ENCODE results near the gene MFSD11.
"Not testable (repeated sequence)": the region's sequence is repeated elsewhere in the genome, so short reads cannot be mapped to it uniquely, and the experiment has no call there.

The MFSD11 gene

GRCh38 chr17:76752006-76752405, 14.1 kb downstream of the MFSD11 start:
- FAIRE-seq, result no peak

GRCh38 chr17:76753061-76753961, 15.4 kb downstream of the MFSD11 start:
- no peak for FAIRE-seq

- no peak for FAIRE-seq
Measured at GRCh38 chr17:76755285-76755684, 17.4 kb downstream of the MFSD11 start.

GRCh38 chr17:76757256-76757655, 19.3 kb downstream of the MFSD11 start:
- FAIRE-seq, result no peak

- no peak for FAIRE-seq
Measured at GRCh38 chr17:76758570-76758969, 20.7 kb downstream of the MFSD11 start.

GRCh38 chr17:76772842-76773525, 35.1 kb downstream of the MFSD11 start:
- FAIRE-seq, result no peak

GRCh38 chr17:76775021-76775600, 37.2 kb downstream of the MFSD11 start:
- FAIRE-seq, result no peak

- FAIRE-seq, result no peak
Measured at GRCh38 chr17:76781056-76781982, 43.4 kb downstream of the MFSD11 start.

- no peak for FAIRE-seq
Measured at GRCh38 chr17:76783146-76783545, 45.2 kb downstream of the MFSD11 start.

GRCh38 chr17:76784926-76785325, 47.0 kb downstream of the MFSD11 start:
- FAIRE-seq, result no peak

GRCh38 chr17:76787866-76788265, 49.9 kb downstream of the MFSD11 start:
- FAIRE-seq, result not testable (repeated sequence)

GRCh38 chr17:76789235-76789788, 51.4 kb downstream of the MFSD11 start:
- no peak for FAIRE-seq

- FAIRE-seq, result no peak
Measured at GRCh38 chr17:76791053-76791980, 53.4 kb downstream of the MFSD11 start.

- FAIRE-seq, result no peak
Measured at GRCh38 chr17:76792348-76792747, 54.4 kb downstream of the MFSD11 start.

- no peak for FAIRE-seq
Measured at GRCh38 chr17:76793775-76794174, 55.9 kb downstream of the MFSD11 start.

- FAIRE-seq, result no peak
Measured at GRCh38 chr17:76796081-76796480, 58.2 kb downstream of the MFSD11 start.

GRCh38 chr17:76797241-76797840, 59.4 kb downstream of the MFSD11 start:
- no peak for FAIRE-seq

- FAIRE-seq, result no peak
Measured at GRCh38 chr17:76801706-76802105, 63.8 kb downstream of the MFSD11 start.

- no peak for FAIRE-seq
Measured at GRCh38 chr17:76805319-76805718, 67.4 kb downstream of the MFSD11 start.

- not testable (repeated sequence) for FAIRE-seq
Measured at GRCh38 chr17:76806151-76806550, 68.2 kb downstream of the MFSD11 start.

- not testable (repeated sequence) for FAIRE-seq
Measured at GRCh38 chr17:76806767-76807166, 68.8 kb downstream of the MFSD11 start.

Measured in A204.1 (cell line).